GM18502 (cell line): ENCODE measurements around the gene UBE2G1.
"Not testable (repeated sequence)": the region's sequence is repeated elsewhere in the genome, so short reads cannot be mapped to it uniquely, and the experiment has no call there.

Experiments
- ATAC-seq: cut with Tn5 transposase; IDR thresholded peaks from one replicate; pipeline ENCODE4 v1.9.1; 2021; ENCODE audit warnings: mild to moderate bottlenecking; ENCODE audit not compliant: unreplicated experiment, poor library complexity

UBE2G1 gene, protein sequence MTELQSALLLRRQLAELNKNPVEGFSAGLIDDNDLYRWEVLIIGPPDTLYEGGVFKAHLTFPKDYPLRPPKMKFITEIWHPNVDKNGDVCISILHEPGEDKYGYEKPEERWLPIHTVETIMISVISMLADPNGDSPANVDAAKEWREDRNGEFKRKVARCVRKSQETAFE

DNA sequence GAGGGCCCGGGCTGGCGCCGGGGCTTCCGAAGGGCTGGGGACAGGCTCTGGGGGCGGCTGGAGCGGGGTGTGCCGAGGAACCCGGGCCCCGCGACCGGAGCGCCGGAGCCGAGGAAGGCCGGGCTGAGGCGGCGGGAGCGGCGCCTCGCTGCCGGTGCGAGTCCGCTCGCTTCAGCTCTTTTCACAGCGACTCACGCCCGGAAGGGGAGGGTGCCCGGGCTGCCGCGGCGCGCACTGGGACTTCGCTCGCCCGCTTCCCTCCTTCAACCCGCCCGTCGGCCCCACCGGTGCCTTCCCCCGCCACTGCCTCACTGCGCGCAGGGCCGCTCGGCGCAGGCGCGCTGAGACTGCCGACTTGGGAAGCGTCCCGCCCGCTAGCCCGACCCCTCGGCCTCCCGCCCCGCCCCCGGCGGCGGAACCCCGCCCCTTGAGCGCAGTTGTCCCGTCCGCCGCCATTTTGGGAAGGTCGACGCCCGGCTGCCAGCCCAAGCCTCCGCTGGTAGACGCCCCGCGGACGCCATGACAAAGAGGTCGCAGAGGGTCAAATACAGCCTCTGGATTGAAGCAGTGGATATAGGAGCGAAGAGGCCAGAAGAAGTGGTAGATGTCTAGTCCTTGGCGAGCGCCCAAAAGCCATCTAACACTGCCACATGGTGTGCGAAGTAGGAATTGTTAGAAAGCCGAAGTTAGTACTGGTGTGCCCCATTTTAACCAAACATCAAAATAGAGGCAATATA is at the start of gene UBE2G1:
TSS of gene UBE2G1 (minus strand) at position 349 of the 737 bp plus-strand sequence. CDS start 359 bp downstream, outside the sequence.
- peak; percentile 71 for ATAC-seq

DNA sequence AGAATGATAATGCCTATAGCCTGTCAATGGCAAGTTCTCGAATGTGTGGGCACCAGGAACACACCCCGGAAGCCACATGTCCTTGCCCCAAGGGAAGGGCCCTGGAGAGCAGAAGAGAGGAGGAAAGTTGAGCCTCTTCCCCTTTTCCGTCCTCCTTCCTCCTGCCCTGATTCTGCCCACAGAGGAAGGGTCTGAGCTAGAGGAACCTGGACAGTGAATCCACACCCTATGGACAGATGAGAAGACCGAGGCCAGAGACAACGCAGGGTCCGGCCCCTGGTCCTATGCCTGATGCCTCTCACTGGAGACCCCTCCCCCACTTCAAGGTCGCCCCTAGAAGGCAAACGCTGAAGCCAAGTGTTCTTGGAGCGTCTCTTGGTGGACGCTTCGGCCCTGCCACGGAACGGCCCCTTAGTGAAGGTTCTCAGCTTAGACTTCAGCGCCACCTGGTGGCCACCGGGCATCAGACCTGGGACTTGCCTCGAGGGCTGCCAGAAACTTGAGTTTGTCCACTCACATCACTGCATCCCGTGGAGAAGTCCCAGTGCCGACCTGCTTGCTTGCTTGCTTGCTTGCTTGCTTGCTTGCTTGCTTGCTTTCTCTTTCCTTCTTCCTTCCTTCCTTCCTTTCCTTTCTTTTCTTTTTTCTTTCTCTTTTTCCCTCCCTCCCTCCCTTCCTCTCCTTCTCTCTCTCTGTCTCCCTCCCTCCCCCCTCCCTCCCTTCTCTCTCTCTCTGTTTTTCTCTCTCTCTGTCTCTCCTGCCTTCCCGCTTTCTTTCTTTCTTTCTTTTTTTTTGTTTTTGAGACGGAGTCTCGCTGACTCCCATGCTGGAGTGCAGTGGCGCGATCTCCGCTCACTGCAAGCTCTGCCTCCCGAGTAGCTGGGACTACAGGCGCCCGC is 46.7 kb upstream of the UBE2G1 start:
- ATAC-seq, result no peak

DNA sequence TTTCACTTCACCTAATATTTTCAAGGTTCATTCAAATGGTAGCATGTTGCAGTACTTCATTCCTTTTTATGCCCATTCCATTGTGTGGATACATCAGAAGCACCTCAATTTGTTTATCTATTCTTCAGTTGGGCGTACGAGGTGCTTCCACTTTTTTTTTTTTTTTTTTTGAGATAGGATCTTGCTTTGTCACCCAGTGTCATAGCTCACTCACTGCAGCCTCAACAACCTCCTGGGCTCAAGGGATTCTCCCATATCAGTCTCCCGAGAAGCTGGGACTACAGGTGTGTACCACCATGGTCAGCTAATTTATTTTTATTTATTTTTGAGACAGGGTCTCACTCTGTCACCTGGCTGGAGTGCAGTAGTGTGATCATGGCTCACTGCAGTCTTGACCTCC is 44.7 kb upstream of the UBE2G1 start:
- ATAC-seq, result no peak

DNA sequence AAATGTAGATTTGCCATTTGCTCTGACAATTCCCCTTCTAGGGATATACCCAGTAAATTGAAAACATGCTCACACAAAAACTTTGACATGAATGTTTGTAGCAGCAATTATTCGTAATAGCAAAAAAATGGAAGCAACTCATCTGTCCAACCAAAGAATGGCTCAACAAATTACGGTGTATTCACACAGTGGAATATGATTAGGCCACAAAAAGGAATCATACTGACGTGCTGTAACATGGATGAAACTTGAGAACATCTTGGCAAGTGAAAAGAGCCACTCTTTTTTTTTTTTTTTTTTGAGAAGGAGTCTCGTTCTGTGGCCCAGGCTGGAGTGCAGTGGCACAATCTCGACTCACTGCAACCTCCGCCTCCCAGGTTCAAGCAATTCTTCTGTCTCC is 43.2 kb upstream of the UBE2G1 start:
- ATAC-seq, result no peak

DNA sequence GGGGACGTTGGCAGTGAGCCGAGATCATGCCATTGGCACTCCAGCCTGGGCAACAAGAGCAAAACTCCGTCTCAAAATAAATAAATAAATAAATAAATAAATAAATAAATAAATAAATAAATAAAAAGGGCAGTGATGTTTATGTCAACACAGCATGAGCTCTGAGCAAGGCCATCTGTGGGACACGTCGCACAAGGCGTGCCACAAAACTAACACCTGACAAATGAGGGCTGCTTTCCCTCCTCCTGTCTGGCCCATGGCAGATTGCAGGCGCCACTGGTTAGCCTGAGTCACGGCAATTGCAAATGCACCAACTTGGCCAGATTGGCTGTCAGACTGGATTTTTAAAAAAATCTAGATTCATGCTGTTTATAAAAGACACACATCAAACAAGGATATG is 41.4 kb upstream of the UBE2G1 start:
- ATAC-seq, result no peak

DNA sequence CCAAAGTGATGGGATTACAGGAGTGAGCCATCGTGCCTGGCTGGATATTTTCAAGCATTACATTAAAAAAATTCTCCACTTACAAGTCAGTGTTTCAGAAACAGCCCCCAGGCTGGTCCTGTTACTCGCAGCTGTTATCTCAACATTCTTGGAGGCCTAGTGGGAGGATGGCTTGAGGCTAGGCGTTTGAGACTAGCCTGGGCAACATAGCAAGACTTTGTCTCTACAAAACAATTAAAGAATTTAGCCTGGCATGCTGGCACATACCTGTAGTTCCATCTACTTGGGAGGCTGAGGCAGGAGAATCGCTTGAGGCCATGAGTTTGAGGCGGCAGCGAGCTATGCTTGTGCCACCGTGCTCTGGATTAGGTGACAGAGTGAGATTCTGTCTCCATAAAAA is 40.7 kb upstream of the UBE2G1 start:
- no peak for ATAC-seq

DNA sequence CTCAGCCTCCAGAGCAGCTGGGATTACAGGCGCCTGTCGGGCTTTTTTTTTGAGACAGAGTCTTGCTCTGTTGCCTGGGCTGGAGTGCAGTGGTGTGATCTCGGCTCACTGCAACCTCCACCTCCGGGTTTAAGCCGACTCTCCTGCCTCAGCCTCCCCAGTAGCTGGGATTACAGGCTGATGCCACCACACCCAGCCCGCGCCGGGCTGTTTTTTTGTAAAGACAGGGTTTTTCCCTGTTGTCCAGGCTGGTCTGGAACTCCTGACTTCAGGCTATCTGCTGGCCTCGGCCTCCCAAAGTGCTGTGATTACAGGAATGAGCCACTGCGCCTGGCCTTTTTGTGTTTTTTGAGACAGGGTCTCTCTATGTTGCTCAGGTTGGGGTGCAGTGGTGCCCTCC is 39.9 kb upstream of the UBE2G1 start:
- no peak for ATAC-seq

DNA sequence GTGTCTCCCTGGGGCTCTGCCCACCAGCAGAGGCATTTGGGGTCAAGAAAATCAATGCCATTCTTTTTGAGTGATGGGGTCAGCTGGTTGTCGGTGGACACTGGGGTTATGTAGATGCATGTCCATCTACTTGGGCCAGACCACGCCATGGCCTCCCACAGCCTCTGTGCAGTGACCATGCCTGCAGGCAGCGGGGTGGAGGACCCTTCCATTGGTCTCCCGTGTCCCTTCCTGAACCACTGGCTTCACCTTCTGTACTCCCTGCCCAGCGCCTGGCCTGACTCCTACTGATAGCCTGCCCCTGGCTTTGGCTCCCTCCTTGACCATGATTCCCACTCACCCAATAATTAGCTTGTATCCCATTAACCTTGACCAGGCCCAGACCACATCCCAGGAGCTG is 39.2 kb upstream of the UBE2G1 start:
- ATAC-seq, result no peak

DNA sequence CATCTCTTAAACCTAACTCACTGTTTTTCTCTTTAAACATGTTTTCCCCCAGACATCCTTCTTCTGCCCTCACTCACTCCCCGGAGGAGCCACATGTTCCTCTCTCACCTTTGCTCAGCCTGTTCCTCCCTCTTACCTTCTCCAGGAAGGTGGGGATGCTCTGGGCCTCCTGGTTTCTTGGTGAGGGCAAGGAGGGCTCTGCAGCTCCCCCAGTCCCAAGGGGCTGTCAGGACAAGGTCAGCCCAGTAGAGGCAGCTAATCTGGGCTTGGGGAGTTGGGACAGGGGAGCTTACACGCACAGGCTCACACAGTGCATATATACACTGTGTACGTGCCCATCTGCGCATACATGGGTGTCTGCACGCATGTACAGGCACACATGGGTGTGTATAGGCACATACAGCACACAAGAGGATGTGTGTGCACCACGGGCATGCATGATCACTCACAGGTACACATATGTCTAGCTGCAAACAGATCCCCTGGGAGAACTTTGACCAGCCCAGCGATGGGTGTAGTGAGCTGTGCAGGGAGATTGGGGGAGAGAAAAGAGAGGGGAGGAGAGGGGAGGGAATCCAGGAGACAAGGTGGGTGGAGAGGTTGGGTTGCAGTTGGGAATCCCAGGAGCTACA is 38.7 kb upstream of the UBE2G1 start:
- ATAC-seq, result no peak

DNA sequence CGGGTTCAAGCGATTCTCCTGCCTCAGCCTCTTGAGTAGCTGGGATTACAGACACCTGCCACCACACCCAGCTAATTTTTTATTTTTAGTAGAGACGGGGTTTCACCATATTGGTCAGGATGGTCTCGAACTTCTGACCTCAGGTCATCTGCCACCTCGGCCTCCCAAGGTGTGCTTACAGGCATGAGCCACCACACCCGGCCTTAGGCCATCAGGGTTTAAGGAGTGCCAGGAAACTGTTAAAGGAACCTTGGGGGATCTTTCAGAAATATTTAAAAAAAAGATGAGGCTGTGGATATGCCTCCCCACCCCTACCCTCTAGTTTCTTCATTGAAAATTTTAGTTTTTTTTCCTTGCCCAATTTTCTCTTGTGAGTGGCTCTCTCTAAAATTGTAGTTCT is 31.4 kb upstream of the UBE2G1 start:
- ATAC-seq, result no peak

DNA sequence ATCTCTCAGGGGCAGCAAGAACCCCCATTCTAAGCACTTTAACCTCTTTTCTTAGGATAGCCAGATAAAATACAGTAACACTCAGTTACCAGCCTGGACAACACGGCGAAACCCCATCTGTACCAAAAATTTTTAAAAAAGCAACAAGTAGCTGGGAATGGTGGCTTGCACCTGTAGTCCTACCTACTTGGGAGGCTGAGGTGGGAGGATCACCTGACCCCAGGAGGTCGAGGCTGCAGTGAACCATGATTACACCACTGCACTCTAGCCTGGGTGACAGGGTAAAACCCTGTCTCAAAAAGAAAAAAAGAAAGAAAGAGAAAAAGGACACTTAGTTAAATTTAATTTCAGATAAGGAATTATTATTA is 28.6 kb upstream of the UBE2G1 start:
- ATAC-seq, result no peak

DNA sequence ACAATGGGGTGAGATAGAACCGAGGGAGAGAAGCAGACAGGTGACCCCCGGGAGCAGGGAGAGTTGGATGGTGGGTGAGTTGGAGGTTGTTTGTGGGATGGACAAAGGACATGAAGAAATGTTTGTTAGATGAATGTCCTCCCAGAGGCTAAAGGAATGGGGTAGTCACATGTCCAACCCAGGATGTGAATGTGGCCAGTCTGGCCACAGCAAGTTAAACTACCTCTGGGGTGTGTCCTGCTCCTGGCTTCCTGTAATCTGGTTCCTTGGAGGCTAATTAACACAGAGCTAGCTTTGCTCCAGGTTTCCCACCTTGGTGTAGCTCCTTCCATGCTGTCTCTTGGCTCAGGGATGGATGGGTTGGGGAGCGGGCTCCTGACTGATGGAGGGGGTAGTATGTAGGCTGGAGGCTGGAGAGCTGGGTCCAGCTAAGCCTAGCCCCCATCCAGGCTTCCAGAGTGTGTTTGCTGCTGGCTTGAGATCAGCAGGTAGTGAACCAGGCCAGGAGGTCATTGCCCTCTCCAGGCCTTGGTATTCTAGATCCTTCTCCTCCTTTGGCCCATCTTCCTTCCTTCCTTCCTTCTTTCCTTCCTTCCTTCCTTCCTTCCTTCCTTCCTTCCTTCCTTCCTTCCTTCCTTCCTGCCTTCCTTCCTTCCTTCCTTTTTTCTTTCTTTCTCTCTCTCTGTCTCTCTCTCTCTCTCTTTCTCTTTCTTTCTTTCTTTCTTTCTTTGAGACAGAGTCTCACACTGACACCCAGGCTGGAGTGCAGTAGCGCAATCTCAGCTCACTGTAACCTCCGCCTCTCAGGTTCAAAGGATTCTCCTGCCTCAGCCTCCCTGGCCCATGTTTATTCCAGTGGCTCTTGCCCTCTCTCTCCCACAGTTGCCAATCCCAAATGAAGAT is 28.0 kb upstream of the UBE2G1 start:
- no peak for ATAC-seq

DNA sequence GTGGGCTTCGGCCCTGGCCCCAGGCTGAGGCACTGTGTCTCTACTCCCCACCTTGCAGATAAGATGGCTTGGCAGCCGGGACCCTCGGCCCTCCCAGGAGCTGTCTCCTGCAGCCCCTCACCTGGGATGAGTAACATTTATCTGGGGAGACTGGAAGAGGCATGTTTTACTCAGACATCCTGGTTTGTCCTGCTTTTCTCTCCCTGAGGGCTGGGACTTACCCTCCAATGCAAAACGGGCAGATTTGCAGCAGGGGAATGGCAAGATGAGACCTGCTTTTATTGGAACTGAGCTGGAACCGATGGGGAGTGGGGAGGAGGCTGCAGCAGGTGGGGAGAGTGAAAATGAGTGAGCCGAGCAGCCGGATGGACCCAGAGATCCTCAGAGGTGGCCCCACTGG is 27.3 kb upstream of the UBE2G1 start:
- ATAC-seq, result no peak

DNA sequence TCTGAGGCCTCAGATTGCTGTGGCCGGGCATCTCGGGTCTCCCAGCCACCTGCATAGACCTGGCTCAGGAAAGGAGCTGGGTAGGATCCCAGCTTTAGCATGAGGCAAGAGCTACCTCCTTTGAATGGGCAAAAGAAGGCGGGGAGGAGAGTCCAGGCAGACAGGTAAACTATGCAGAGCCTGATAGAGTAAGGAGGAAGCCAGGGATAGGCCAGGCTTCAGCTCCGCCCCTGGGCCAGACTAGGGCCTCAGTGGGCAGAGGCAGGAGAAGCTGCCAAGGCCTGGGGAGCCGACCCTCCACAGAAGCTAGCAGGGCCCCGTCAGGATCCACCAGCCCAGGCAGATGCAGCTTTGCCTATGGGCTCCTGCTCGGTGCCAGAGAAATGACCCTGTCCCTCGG is 22.6 kb upstream of the UBE2G1 start:
- no peak for ATAC-seq

DNA sequence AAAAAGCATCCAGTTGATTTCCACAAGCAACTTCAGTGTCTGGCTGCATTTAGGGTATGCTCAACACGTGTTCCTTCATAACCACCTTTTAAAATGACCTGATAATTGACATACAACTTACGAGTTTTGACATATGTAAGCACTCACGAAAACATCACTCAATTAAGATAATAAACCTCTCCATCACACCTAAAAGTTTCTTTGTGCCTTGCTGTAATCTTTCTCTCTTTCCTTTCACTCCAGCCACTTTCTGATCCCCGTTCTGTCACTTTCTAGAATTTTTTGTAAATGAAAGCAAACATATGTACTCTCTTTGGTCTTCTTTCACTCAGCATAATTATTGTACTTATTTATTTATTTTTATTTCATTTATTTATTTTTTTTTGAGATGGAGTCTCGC is 20.7 kb upstream of the UBE2G1 start:
- no peak for ATAC-seq

DNA sequence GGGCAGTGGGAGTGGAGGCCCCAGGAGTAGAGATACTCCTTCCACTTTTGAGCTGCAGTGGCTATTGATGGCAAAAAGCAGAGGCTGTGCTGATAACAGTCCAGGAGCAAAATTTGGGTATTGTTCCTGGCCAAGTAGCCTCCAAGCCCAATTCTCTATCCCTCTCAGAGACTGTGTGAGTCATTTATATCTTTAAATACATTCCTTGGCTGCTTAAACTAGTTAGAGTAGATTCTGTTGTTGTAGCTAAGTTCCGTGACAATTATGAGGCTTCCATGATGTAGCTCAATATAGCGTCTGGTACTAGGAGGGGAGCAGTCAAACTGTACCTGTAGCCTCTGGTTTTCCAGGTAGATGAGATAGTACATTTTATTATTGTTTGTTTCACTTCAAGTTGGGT is 19.9 kb upstream of the UBE2G1 start:
- no peak for ATAC-seq

DNA sequence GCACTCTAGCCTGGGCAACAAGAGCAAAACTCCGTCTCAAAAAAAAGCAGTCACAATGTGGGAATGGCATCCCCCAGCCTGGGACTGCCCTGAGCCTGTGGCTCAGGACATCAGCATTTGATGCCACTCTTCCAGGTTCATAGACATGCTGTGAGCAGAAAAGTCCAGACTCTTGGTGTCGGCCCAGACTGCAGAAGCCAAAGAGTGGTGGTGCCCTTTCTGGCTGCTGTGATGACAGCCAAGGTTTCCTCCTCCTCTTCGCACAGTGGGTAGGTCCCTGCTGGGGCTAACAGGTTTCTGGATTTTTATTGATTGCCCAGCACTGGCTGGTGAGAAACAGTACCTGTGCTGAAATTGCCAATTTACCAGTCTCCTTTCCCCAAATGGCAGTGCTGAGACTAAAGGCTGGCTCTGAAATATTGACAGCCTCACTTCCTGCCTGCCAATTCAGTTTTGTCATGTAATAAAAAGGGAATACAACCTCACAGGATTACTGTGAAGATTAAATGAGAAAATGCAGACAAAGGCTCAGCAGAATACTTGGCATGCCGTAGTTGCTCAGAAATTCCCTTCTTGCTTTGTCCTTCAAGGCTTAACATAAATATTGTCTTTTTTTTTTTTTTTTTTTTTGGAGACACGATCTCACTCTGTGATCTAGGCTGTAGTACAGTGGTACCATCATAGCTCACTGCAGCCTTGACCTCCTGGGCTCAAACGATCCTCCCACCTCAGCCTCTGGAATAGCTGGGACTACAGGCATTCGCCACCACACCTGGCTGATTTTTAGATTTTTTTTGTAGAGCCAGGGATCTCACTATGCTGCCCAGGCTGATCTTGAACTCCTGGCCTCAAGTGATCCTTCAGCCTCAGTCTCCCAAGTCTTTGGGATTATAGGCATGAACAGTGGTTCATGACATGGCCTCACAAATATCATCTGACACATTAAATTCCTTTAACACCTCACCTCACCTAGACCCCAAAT is 15.5 kb upstream of the UBE2G1 start:
- ATAC-seq, result no peak

DNA sequence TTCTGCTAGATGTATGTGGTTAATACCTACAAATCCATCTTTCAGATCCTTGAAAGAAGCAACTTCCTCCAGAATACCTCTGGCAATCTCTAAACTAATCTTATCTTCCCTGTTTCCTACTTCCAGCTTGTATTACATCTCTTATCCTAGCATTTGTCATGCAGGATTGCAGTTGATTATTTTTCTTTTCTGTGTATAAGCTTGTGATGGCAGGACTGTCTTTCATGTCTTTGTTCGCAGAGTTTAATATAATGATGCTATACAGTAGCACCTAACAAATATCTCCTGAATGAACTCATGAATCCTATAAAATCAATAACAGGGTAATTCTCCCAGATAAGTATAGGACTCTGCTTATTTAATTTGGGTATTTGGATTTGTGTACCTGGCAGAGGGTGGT is 12.2 kb upstream of the UBE2G1 start:
- no peak for ATAC-seq

DNA sequence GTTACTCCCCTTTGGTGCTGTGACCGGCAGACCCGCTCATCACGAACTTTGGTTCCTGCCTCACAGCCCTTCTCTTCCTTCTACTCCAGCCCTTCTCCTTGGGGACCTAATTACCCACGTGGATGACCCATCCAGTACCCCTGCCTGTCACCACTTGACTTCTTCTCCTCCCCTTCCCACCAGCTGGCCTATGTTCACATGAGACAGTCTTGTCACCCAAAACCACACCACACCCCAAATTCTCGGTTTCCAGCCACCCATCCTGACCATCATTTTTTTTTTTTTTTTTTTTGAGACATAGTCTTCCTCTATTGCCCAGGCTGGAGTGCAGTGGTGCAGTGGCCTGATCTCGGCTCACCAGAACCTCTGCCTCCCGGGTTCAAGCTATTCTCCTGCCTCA is 10.8 kb upstream of the UBE2G1 start:
- ATAC-seq, result not testable (repeated sequence)
